OCI-LY1 (cell line): ENCODE results near the gene IARS2.
A peak's percentile ranks its signal among the peaks of the same experiment; 100 is the strongest.
"Not testable (repeated sequence)": the region's sequence is repeated elsewhere in the genome, so short reads cannot be mapped to it uniquely, and the experiment has no call there.

ENCODE experiments used
- H2AFZ ChIP-seq: fragments of 200-600 bp; sonication (generic), shearing (Covaris generic); 2 replicates; pipeline ENCODE4 v1.6.0; 2014; ENCODE audit warnings: antibody characterized with exemption, mild to moderate bottlenecking, low read length
- H3F3A ChIP-seq: fragments of 200-600 bp; sonication (generic), shearing (Covaris generic); 2 replicates; pipeline ENCODE4 v1.6.0; 2014; ENCODE audit warnings: mild to moderate bottlenecking, antibody characterized with exemption, low read length, moderate library complexity; ENCODE audit not compliant: insufficient read depth
- H3K27ac ChIP-seq: fragments of 200-600 bp; sonication (generic); 2 replicates; pipeline ENCODE4 v1.5.1; 2014; ENCODE audit warnings: low read length, mixed run types, mild to moderate bottlenecking, low read depth; ENCODE audit not compliant: poor library complexity, severe bottlenecking
- H3K27me3 ChIP-seq: fragments of 200-600 bp; sonication (generic); 2 replicates; pipeline ENCODE4 v1.6.0; 2014; ENCODE audit warnings: antibody characterized with exemption, mild to moderate bottlenecking, low read length, moderate library complexity; ENCODE audit not compliant: insufficient read depth
- H3K36me3 ChIP-seq: fragments of 200-600 bp; sonication (generic); 2 replicates; pipeline ENCODE4 v1.6.1; 2014; ENCODE audit warnings: mild to moderate bottlenecking, antibody characterized with exemption, low read length, moderate library complexity, mixed read lengths; ENCODE audit not compliant: insufficient read depth
- H3K4me1 ChIP-seq: fragments of 200-600 bp; sonication (generic); 2 replicates; pipeline ENCODE4 v1.5.1; 2014; ENCODE audit warnings: mild to moderate bottlenecking, low read length, moderate library complexity; ENCODE audit not compliant: insufficient read depth, severe bottlenecking
- H3K4me2 ChIP-seq: fragments of 200-600 bp; sonication (generic), shearing (Covaris generic); 2 replicates; pipeline ENCODE4 v1.6.1; 2014; ENCODE audit warnings: low read length
- H3K4me3 ChIP-seq: fragments of 200-600 bp; sonication (generic); 2 replicates; pipeline ENCODE4 v1.5.1; 2014; ENCODE audit warnings: low read length, low read depth, mild to moderate bottlenecking, mixed read lengths; ENCODE audit not compliant: poor library complexity, severe bottlenecking
- H3K79me2 ChIP-seq: fragments of 200-600 bp; shearing (Covaris generic); 2 replicates; pipeline ENCODE4 v1.6.1; 2016; ENCODE audit warnings: mixed run types, low read length, mixed read lengths; ENCODE audit not compliant: insufficient read depth
- H3K9ac ChIP-seq: fragments of 200-600 bp; sonication (generic), shearing (Covaris generic); 2 replicates; pipeline ENCODE4 v1.6.1; 2014; ENCODE audit warnings: mild to moderate bottlenecking, low read length, mixed read lengths
- H3K9me2 ChIP-seq: fragments of 200-600 bp; sonication (generic), shearing (Covaris generic); 2 replicates; pipeline ENCODE4 v1.6.1; 2014; ENCODE audit warnings: low read depth, mild to moderate bottlenecking, low read length, mixed read lengths
- H3K9me3 ChIP-seq: fragments of 200-600 bp; shearing (Covaris generic); 2 replicates; pipeline ENCODE4 v1.6.1; 2014; ENCODE audit warnings: low read length, mixed read lengths
- H4K20me1 ChIP-seq: fragments of 200-600 bp; sonication (generic), shearing (Covaris generic); 2 replicates; pipeline ENCODE4 v1.6.0; 2016; ENCODE audit warnings: mild to moderate bottlenecking, low read length; ENCODE audit not compliant: insufficient read depth
- CTCF ChIP-seq: fragments of 200-600 bp; sonication (generic), shearing (Covaris generic); IDR thresholded peaks from 2 replicates; pipeline ENCODE4 v1.5.1; 2017; ENCODE audit warnings: mild to moderate bottlenecking, antibody characterized with exemption, low read length, moderate library complexity, mixed read lengths
- EZH2 ChIP-seq: fragments of 200-600 bp; sonication (generic), shearing (Covaris generic); IDR thresholded peaks from 2 replicates; pipeline ENCODE4 v1.8.0; 2017; ENCODE audit warnings: borderline replicate concordance, mixed run types, mild to moderate bottlenecking, antibody characterized with exemption, low read length, moderate library complexity, mixed read lengths

Gene IARS2

GRCh38 chr1:220077887-220078286, 16.0 kb upstream of the IARS2 start:
- Histone ChIP-seq H4K20me1 (no peaks in the 10 kb centered on the region), H3K27ac (no peak overlapping the region), H3K9me3 (no peaks in the 10 kb centered on the region), H3K27me3 (no peaks in the 10 kb centered on the region), H3K4me1 (no peaks in the 10 kb centered on the region), H3F3A (no peaks in the 10 kb centered on the region), H3K9ac (no peak overlapping the region), H2AFZ (no peak overlapping the region), H3K4me3 (no peak overlapping the region), H3K36me3 (peaks cover 44% of the 10 kb centered on the region), H3K4me2 (no peak overlapping the region), H3K9me2 (no peaks in the 10 kb centered on the region), H3K79me2 (no peaks in the 10 kb centered on the region)
- TF ChIP-seq EZH2 (no peak), CTCF (no peak)

- no peaks in the 10 kb centered on the region for H3F3A ChIP-seq
- H3K79me2 ChIP-seq: peaks cover 13% of the 10 kb centered on the region
- no peak overlapping the region for H2AFZ ChIP-seq
- H4K20me1 ChIP-seq: no peaks in the 10 kb centered on the region
- H3K9me3 ChIP-seq: no peaks in the 10 kb centered on the region
- no peak overlapping the region for H3K9ac ChIP-seq
- peaks cover 16% of the 10 kb centered on the region for H3K4me1 ChIP-seq
- H3K9me2 ChIP-seq: no peaks in the 10 kb centered on the region
- H3K27me3 ChIP-seq: no peaks in the 10 kb centered on the region
- H3K27ac ChIP-seq: no peak overlapping the region
- TF ChIP-seq EZH2: no peak
- no peak for TF ChIP-seq CTCF
- H3K4me3 ChIP-seq: no peak overlapping the region
- H3K36me3 ChIP-seq: peaks cover 24% of the 10 kb centered on the region
- H3K4me2 ChIP-seq: no peak overlapping the region
Measured at GRCh38 chr1:220084460-220084859, 9.5 kb upstream of the IARS2 start.

GRCh38 chr1:220086261-220086686, 7.7 kb upstream of the IARS2 start:
- Histone ChIP-seq H3K79me2 (peaks cover 14% of the 10 kb centered on the region), H3K4me2 (peak overlapping the region; percentile 6), H3K4me1 (peaks cover 16% of the 10 kb centered on the region), H3K36me3 (peaks cover 21% of the 10 kb centered on the region), H3K27ac (peak overlapping the region; percentile 64), H3K4me3 (peak overlapping the region; percentile 23)
- not testable (repeated sequence) for H3K27me3 ChIP-seq, H3K9me2 ChIP-seq, H4K20me1 ChIP-seq, H3F3A ChIP-seq, H3K9me3 ChIP-seq, H3K9ac ChIP-seq, H2AFZ ChIP-seq
- peak; percentile 52; the same call in 1 of the 2 replicates for TF ChIP-seq CTCF
